GM20000 (cell line): ENCODE measurements around the gene DCC.

Experiments
- DNase-seq: peaks from one replicate; pipeline ENCODE4 v3.0.0; 2012; ENCODE audit warnings: low spot score
- CTCF ChIP-seq: IDR thresholded peaks from 2 replicates; pipeline ENCODE4 v1.5.1; 2012; ENCODE audit warnings: mild to moderate bottlenecking, control low read depth; ENCODE audit errors: extremely low read depth, missing control alignments

The DCC gene

GRCh38 chr18:52750995-52751394 is 411.0 kb downstream of the DCC start:
- no peak for TF ChIP-seq CTCF
- no peak for DNase-seq

- DNase-seq: no peak
- no peak for TF ChIP-seq CTCF
These were observed 424.3 kb downstream of the DCC start for GRCh38 chr18:52764316-52764715.

GRCh38 chr18:52766002-52766545 is 426.1 kb downstream of the DCC start:
- TF ChIP-seq CTCF: no peak
- DNase-seq: no peak

- DNase-seq: no peak
- no peak for TF ChIP-seq CTCF
These were observed 441.1 kb downstream of the DCC start for GRCh38 chr18:52781113-52781512.

- no peak for DNase-seq
These were observed 451.3 kb downstream of the DCC start for GRCh38 chr18:52791321-52791720.

GRCh38 chr18:52812834-52813233 is 472.8 kb downstream of the DCC start:
- DNase-seq: no peak
- TF ChIP-seq CTCF: no peak

More at GRCh38 chr18:52791321-52791720, 451.3 kb downstream of the DCC start:
- no peak for TF ChIP-seq CTCF

- DNase-seq: no peak
- TF ChIP-seq CTCF: no peak
These were observed 473.8 kb downstream of the DCC start for GRCh38 chr18:52813635-52814416.
